NCI-H2227 treated with DMSO at 0.1 percent for 48 hours (cell line): ENCODE results near the gene NAV2.

Source experiments
- DNase-seq: peaks from one replicate; lab custom pipeline; 2025; lab: John Stamatoyannopoulos, UW

NAV2 gene

GRCh38 chr11:19712281-19713195, at the start of gene NAV2:
Gene NAV2 (plus strand): TSS chr11:19712837. CDS start chr11:19713696, 859 bp downstream.
- DNase-seq, result peak; percentile 93

- DNase-seq, result no peak
Observed at GRCh38 chr11:19663206-19663605, 49.4 kb upstream of the NAV2 start.

- no peak for DNase-seq
Observed at GRCh38 chr11:19664886-19665548, 47.6 kb upstream of the NAV2 start.

- DNase-seq, result no peak
Observed at GRCh38 chr11:19666951-19667350, 45.7 kb upstream of the NAV2 start.

GRCh38 chr11:19669511-19669910, 43.1 kb upstream of the NAV2 start:
- DNase-seq, result no peak

- peak; percentile 26 for DNase-seq
Observed at GRCh38 chr11:19670030-19670791, 42.4 kb upstream of the NAV2 start.

GRCh38 chr11:19672586-19673206, 39.9 kb upstream of the NAV2 start:
- DNase-seq, result no peak

- peak; percentile 69 for DNase-seq
Observed at GRCh38 chr11:19673924-19674729, 38.5 kb upstream of the NAV2 start.

GRCh38 chr11:19674836-19675235, 37.8 kb upstream of the NAV2 start:
- no peak for DNase-seq

GRCh38 chr11:19675397-19675796, 37.2 kb upstream of the NAV2 start:
- no peak for DNase-seq

GRCh38 chr11:19676475-19677380, 35.9 kb upstream of the NAV2 start:
- DNase-seq, result no peak

- DNase-seq, result no peak
Observed at GRCh38 chr11:19677381-19678080, 35.1 kb upstream of the NAV2 start.

GRCh38 chr11:19679952-19680828, 32.4 kb upstream of the NAV2 start:
- no peak for DNase-seq

- no peak for DNase-seq
Observed at GRCh38 chr11:19680829-19681368, 31.7 kb upstream of the NAV2 start.

- DNase-seq, result no peak
Observed at GRCh38 chr11:19683141-19683805, 29.4 kb upstream of the NAV2 start.

GRCh38 chr11:19683862-19684491, 28.7 kb upstream of the NAV2 start:
- DNase-seq, result no peak

- no peak for DNase-seq
Observed at GRCh38 chr11:19686234-19686633, 26.4 kb upstream of the NAV2 start.
